HG03135 (cell line): ENCODE measurements around the gene FMN1.
"Not testable (repeated sequence)": the region's sequence is repeated elsewhere in the genome, so short reads cannot be mapped to it uniquely, and the experiment has no call there.

Source experiments
- ATAC-seq: cut with Tn5 transposase; IDR thresholded peaks from one replicate; pipeline ENCODE4 v1.9.1; 2021; ENCODE audit warnings: mild to moderate bottlenecking, moderate library complexity; ENCODE audit not compliant: unreplicated experiment

The FMN1 gene

DNA sequence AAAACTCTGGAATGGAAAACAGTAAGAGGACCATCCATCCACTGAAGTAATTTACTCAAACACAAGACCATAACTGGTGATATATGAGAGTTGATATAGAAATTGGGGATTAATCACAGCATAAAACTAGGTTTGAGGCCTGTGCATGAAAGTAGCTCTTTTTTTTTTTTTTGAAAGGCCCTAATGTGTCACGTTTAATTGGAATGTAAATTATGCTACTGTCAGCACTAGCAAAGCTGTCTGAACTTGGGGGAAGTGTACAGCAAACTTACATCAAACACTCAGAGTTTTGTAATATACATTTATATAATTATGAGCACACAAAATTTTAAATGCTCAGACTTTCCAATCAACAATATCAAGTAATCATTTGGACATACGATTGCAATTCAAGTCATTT lies 322.6 kb downstream of the FMN1 start:
- no peak for ATAC-seq

- ATAC-seq = no peak
Observed at GRCh38 chr15:32870240-32871033, 324.1 kb downstream of the FMN1 start.

DNA sequence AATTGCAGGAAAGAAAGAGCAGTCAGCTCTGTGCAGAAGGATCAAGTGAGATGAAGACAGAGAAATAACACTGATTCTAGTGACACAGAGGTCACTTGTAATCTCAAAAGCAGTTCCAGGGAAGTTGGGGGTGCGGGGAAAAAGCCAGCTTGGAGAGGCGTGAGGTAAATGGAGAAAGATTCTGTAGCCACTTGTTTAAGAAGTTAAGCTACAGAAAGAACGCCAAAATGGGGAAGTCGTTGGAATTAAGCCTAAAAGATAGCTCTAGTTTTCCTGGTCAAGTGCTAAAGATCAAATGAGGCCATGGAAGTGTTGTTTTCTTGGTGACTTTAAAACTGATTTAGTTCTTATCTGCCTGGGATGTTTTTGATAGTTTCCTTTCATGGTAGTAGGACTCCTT lies 324.7 kb downstream of the FMN1 start:
- ATAC-seq = no peak

- ATAC-seq = no peak
Observed at GRCh38 chr15:32867313-32867626, 327.2 kb downstream of the FMN1 start.

GRCh38 chr15:32866454-32867312 lies 327.8 kb downstream of the FMN1 start:
- no peak for ATAC-seq

DNA sequence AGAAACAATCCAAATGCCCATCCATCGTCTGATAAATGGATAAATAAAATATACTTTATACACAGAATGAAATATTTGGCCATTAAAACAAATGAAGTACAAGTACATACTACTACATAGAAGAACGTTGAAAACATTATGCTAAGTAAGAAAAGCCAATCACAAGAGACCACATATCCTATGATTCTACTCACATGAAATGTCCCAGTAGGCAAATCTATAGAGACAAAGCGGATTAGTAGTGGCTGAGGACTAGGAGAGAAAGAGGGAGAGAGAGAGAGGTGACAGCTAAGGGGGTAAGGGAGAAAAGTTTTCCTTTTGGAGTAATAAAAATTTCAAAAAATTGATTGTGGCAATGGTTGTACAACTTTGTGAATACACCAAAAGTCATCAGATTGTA lies 329.7 kb downstream of the FMN1 start:
- no peak for ATAC-seq

- ATAC-seq = no peak
Observed at GRCh38 chr15:32864051-32864450, 330.5 kb downstream of the FMN1 start.

- ATAC-seq = no peak
Observed at GRCh38 chr15:32861761-32862160, 332.8 kb downstream of the FMN1 start.

DNA sequence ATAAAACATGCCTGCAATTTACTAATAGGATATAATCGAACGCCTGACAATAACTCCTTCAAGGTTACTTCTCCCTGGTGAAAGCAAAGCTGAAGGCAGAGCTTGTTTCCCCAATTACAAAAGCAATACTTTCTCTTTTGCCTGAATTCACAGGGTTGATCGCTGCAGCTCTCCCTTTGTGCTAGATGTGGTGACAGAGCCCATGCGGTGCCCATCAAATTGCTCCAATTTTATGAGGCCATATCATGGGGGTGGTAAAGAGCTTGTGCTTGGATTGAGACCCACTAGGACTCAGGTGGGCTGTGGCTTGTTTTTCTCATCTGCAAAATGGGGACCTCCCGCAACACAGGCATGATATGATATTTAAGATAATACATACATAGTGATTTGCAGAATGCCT lies 333.3 kb downstream of the FMN1 start:
- no peak for ATAC-seq

DNA sequence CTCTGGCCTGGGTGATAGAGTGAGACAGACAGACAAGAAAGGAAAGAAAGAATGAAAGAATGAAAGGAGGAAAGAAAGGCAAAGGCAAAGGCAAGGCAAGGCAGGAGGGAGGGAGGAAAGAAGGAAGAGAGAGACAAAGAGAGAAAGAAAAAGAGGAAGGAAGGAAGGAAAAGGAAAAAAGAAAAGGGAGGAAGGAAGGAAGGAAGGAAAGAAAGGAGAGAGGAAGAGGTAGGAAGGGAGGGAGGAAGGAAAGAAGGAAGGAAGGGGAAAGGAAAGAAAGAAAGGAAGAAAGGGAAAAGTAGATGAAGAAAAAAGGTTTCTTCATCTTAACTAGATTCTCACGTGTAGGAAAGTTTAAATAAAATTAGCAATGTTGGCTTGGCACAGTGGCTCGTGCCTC lies 334.5 kb downstream of the FMN1 start:
- ATAC-seq = no peak

DNA sequence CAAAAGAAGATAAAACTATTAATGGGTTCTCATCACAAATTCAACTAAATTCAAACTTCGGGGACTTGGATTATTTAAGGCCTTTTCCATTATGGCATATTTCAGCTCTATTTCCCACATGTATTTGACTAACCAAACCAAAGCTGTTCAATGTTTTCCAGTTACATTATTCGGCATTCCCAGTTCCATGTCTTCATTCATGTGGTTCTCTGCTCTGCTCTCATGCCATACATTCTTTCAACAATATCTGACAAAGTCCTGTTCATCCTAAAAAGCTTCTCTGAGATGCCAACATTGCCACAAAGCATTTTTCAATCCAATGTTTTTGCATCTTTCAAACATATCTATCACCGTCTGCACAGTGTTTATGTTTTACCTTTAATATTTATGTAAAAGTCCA lies 335.3 kb downstream of the FMN1 start:
- ATAC-seq = no peak

DNA sequence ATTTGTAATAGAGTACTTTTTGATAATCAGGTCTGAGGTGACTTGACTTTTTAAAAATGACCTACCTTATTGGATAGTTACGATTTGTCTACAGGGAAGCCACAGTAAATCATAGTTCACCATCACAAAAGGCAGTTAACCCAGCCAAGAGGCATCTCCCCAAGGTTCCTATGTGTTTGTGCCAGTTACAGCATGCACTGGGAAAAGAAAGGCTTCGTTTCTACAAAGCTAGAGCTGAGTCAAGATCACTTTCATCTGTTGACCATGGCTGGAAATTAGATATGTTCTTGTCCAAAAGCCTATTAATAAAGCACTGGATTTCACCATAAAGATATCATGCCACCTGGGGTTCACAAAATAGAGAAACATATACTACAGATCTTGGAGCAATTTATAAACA lies 336.8 kb downstream of the FMN1 start:
- no peak for ATAC-seq

GRCh38 chr15:32856753-32857152 lies 337.8 kb downstream of the FMN1 start:
- no peak for ATAC-seq

GRCh38 chr15:32855942-32856341 lies 338.6 kb downstream of the FMN1 start:
- ATAC-seq = no peak

- no peak for ATAC-seq
Observed at GRCh38 chr15:32853592-32853991, 340.9 kb downstream of the FMN1 start.

DNA sequence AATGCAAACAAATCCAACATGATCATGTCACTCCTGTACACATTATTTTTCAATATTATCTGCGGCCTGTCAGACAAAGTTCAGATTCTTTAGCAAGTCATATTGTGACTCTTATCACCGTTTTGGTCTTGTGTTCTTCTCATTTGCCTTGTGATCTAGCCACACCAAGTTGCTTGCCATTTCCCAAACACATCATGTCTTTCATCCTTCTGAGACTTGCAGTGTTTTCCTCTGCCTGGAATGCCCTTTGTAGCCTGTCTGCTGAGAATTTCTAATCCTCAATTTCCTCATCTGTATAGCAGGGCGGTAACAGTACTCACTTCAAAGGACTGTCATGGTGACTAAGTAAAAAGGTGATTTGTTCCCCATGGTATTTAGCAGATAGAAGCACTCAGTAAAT lies 341.7 kb downstream of the FMN1 start:
- no peak for ATAC-seq

GRCh38 chr15:32852017-32852416 lies 342.5 kb downstream of the FMN1 start:
- ATAC-seq = no peak

DNA sequence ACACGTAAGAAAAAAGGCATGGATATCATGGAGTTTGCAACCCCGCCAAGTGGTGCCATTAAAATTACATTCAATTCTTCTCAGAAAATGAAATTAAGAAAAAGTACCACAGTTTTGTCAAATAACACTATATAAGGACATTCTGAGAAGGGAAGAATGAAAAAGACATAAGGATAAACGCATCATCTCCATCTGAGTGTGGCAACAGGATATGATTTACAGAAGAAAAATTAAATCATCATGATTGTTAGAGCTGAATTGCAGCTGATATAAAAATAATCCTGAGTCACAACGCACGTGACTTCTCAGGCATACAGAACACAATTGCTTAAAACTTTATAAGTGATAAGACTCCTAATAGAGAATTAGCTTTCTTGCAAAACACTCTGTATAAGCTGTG lies 342.9 kb downstream of the FMN1 start:
- no peak for ATAC-seq

GRCh38 chr15:32849769-32850668 lies 344.5 kb downstream of the FMN1 start:
- no peak for ATAC-seq

GRCh38 chr15:32846671-32847070 lies 347.8 kb downstream of the FMN1 start:
- ATAC-seq = not testable (repeated sequence)

DNA sequence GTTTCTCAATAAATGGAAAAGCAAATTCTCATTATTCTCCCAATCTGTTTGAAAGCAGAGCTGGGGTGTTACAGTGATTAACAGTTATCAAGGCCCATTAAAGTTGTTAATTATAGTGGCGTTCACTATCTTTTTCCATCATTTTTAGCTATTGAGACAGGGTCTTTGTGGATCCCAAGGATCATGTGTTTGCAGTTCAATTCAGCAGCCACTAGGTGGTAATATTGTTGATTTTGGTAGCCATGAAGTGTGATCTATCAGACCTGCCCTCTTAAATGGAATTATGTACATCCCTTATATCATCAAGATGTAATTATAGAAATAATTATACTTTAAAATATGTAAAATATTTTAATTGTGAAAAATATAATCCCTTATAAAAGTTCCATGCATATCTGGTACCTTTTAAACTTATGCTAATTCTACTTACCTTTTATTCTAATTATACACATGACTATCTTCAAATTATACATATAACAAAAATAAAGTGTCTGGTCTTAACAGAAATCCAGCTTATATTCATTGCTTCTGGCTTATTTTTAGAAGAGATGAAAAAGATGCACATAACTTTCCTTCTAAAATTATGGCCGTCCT lies 350.3 kb downstream of the FMN1 start:
- no peak for ATAC-seq
